Heart right ventricle (tissue), 16 donors: Measurements from ENCODE around the gene TAF5L. TPM values are rescaled to one million over a fixed set of nuclear protein-coding genes. Genes with fewer than 3 reads are reported as not detected.

Experiments
- ATAC-seq, 8 donors: fragments of 200-7000 bp; cut with Tn5 transposase; one replicate each; pipeline ENCODE4 v1.9.1; 2020; ENCODE audit warnings: mild to moderate bottlenecking in 8 of 8, moderate library complexity in 8 of 8, moderate number of reproducible peaks in 1 of 8
- DNase-seq, 2 donors: peaks; one replicate each; pipeline ENCODE4 v3.0.0-alpha.2; 2020
- H3K27ac ChIP-seq, 10 donors: fragments of 200-600 bp; sonication (generic) in 2 of 10; one replicate each; pipeline versions ENCODE4 v1.5.0 to v1.8.0; 2020 to 2022; ENCODE audit warnings: mild to moderate bottlenecking in 3 of 10
- H3K27me3 ChIP-seq, 7 donors: fragments of 200-600 bp; one replicate each; pipeline ENCODE4 v1.8.0; 2021 to 2022; ENCODE audit warnings: mild to moderate bottlenecking in 2 of 7
- H3K36me3 ChIP-seq, 9 donors: fragments of 200-600 bp; sonication (generic) in 1 of 9; one replicate each; pipeline versions ENCODE4 v1.5.0 to v1.8.0; 2020 to 2022; ENCODE audit warnings: mild to moderate bottlenecking in 2 of 9
- H3K4me1 ChIP-seq, 9 donors: fragments of 200-600 bp; sonication (generic) in 1 of 9; one replicate each; pipeline versions ENCODE4 v1.5.0 to v1.8.0; 2020 to 2022; ENCODE audit warnings: mild to moderate bottlenecking in 4 of 9
- H3K4me3 ChIP-seq, 10 donors: fragments of 200-600 bp; sonication (generic) in 2 of 10; one replicate each; pipeline versions ENCODE4 v1.5.0 to v1.8.0; 2020 to 2022; ENCODE audit warnings: mild to moderate bottlenecking in 7 of 10, moderate library complexity in 2 of 10
- H3K9me3 ChIP-seq, 11 donors: fragments of 200-600 bp in 10 of 11; sonication (generic) in 2 of 11; one replicate each; pipeline versions ENCODE4 v1.5.0 to v1.8.0; 2013 to 2022; ENCODE audit warnings: mild to moderate bottlenecking in 2 of 11, control low read depth in 1 of 11, moderate library complexity in 1 of 11
- WGBS, 2 donors: extraction: QIAGEN DNeasy Blood & Tissue Kit; methylation state at CpG; one replicate each; pipeline ENCODE4 v1.1.7; 2013; ENCODE audit warnings: inconsistent platforms in 1 of 2; 5-methylcytosine and 5-hydroxymethylcytosine counted together
- intact Hi-C, 10 donors: fragments of 100-400 bp; cut with DNase I; formaldehyde crosslinking; loops; one replicate each; pipeline versions ENCODE4 v1.11.1 to v1.14.2; 2022
- polyA plus RNA-seq, 2 donors: library from polyadenylated mRNA; stranded (reverse); fragments of 200-250 nt; gene quantifications; one replicate each; pipeline ENCODE4 v1.2.3, GENCODE V29; 2013
- total RNA-seq, 10 donors: library from RNA; stranded (reverse); fragmentation: NEBNext Ultra II Directional in 3 of 10; extraction: Animal tissue kit (Norgen Biotek cat#: 25700) in 3 of 10; gene quantifications; one replicate each; pipeline versions ENCODE4 v1.2.1 to v1.2.4, GENCODE V29; 2021 to 2023
- TF ChIP-seq, protein P1 (sequence below), 9 donors: fragments of 200-600 bp; sonication (generic) in 2 of 9; IDR thresholded peaks; one replicate each; pipeline versions ENCODE4 v1.5.0 to v1.8.0; 2021 to 2022; ENCODE audit warnings: antibody characterized with exemption in 9 of 9, mild to moderate bottlenecking in 5 of 9, moderate library complexity in 1 of 9
- donor health status: Arrhythmogenic right ventricular cardiomyopathy.
- donor health status: ischemic (EF 13 %, LVEDD 7.1; RV severe dilation, severe dysfunction).
- donor health status: healthy with polysubstance abuse.
- donor health status: DM: no; HTN: yes; CAD: no.
- donor health status: DM: no; HTN: no; CAD: no.
- donor health status: ischemic (EF 25% LVEDD 6.9; RV normal size, moderate dysfunction).
- donor health status: ischemic (EF 25% LVEDD 5.7; RV mildly dilated, moderate dysfunction).
- donor health status: healthy.
- donor health status: DM: yes; HTN: yes; CAD: no.
- donor health status: Ischemic cardiomyopathy.
- donor health status: ischemic (EF 35%, LVEDD 5.7; RV mildly dilated, moderate dysfunction).
- donor health status: nonischemic (EF 11% LVEDD 7.7; RV severe dilation, severe dysfunction).
- donor health status: DM: yes; HTN: yes; CAD: no.
- donor health status: PGD.
- donor health status: ischemic (EF 29% LVEDD 5.4; RV normal size, mild dysfunction).
- donor health status: nonischemic (EF 23%, LVEDD 6.1; RV moderate dilation, normal function).

The TAF5L gene
- total and polyA plus RNA-seq, 12 donors, result 6.0 to 13.7 (median 10.9) TPM

DNA sequence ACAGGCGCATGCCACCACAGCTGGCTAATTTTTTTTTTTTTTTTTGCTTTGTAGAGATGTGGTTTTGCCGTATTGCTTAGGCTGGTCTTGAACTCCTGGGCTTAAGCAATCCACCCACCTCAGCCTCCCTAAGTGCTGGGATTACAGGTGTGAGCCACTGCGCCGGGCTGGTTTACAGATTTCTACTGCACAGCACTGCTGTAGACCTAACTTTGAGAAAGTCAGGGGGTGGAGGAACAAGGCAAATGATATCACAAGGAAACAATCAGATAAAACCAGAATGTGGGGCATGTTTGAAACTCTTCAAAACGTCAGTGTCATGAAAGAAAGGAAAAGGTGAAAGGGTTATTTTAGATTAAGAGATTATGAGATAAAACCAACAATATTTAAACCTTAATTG lies 45.4 kb upstream of the TAF5L start:
- intact Hi-C loops, result no loop called here
- Histone ChIP-seq H3K27ac (no peak overlapping the region), H3K4me3 (no peak overlapping the region), H3K4me1 (peaks cover 0 to 7% (median 0%) of the 10 kb centered on the region in 9 donors), H3K36me3 (no peaks in the 10 kb centered on the region), H3K27me3 (no peaks in the 10 kb centered on the region), H3K9me3 (no peaks in the 10 kb centered on the region)
- ATAC-seq (no peak), DNase-seq (no peak)
- TF ChIP-seq, protein P1, sequence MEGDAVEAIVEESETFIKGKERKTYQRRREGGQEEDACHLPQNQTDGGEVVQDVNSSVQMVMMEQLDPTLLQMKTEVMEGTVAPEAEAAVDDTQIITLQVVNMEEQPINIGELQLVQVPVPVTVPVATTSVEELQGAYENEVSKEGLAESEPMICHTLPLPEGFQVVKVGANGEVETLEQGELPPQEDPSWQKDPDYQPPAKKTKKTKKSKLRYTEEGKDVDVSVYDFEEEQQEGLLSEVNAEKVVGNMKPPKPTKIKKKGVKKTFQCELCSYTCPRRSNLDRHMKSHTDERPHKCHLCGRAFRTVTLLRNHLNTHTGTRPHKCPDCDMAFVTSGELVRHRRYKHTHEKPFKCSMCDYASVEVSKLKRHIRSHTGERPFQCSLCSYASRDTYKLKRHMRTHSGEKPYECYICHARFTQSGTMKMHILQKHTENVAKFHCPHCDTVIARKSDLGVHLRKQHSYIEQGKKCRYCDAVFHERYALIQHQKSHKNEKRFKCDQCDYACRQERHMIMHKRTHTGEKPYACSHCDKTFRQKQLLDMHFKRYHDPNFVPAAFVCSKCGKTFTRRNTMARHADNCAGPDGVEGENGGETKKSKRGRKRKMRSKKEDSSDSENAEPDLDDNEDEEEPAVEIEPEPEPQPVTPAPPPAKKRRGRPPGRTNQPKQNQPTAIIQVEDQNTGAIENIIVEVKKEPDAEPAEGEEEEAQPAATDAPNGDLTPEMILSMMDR (IDR thresholded peaks at IDR 0.05), result no peak
- WGBS, 2 donors, result 81 to 82% methylated on average over 5 of the region's 5 CpGs

DNA sequence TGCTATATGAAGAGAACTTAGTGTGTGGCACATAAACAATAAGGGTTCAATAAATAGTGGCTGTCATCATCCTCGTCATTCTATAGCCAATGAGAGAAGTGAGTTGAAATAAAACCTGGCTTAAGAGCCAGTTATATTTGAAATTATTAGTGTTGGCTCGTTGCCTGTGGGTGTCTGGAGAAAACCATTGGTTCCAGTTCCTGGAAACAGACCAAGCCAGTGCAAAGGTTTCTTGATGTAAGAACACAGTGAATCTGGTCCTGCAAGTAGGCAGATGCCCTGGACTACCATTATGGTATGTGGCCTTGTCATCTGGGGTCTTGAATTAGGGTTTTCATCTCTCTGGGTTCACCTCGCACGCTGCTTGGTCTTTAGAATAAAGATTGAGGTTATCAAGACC lies 43.4 kb upstream of the TAF5L start:
- ATAC-seq, result no peak
- H3K9me3 ChIP-seq, result no peaks in the 10 kb centered on the region
- 79 to 85% methylated on average over 4 of the region's 4 CpGs for WGBS, 2 donors
- H3K27me3 ChIP-seq, result no peaks in the 10 kb centered on the region
- H3K4me3 ChIP-seq, result no peak overlapping the region
- H3K4me1 ChIP-seq, result peaks cover 0 to 7% (median 0%) of the 10 kb centered on the region in 9 donors
- DNase-seq, result no peak
- intact Hi-C loops, result loop anchor here in 5 of 10 donors (10.0 kb wide), 5 partner anchors 395 to 635 kb away; partner anchors contain the start of gene GALNT2 (in 2 of the 5)
- H3K27ac ChIP-seq, result no peak overlapping the region
- no peaks in the 10 kb centered on the region for H3K36me3 ChIP-seq
- TF ChIP-seq, protein P1 (IDR thresholded peaks at IDR 0.05), result no peak

DNA sequence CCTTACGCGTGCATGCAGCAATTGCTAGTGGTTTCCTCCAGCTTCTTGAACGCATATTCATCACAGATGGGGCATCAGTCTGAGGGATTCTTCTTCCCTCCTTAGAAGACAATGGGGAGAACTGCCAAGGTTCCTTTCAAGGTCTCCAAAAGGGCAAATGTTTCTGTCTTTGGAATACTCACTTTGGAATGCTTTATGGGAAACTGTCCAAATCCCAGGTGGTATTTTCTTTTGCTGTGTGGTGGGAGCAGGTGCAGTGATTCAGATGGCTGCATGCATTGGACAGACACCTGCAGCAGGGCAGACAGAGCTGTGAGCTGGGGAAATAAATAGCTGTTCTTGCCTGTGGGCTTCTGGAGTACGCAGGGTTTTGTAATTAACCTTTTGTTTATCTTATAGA lies 40.7 kb upstream of the TAF5L start:
- TF ChIP-seq, protein P1 (IDR thresholded peaks at IDR 0.05), result no peak
- 88 to 90% methylated on average over 4 of the region's 4 CpGs for WGBS, 2 donors
- no peak overlapping the region for H3K27ac ChIP-seq
- DNase-seq (no peak), ATAC-seq (no peak)
- H3K9me3 ChIP-seq, result no peaks in the 10 kb centered on the region
- no peaks in the 10 kb centered on the region for H3K36me3 ChIP-seq
- H3K4me1 ChIP-seq, result peaks cover 0 to 12% (median 2%) of the 10 kb centered on the region in 9 donors
- no peaks in the 10 kb centered on the region for H3K27me3 ChIP-seq
- intact Hi-C loops, result loop anchor here in 5 of 10 donors (10.0 kb wide), 5 partner anchors 398 to 638 kb away; partner anchors contain the start of gene GALNT2 (in 2 of the 5)
- H3K4me3 ChIP-seq, result no peak overlapping the region

DNA sequence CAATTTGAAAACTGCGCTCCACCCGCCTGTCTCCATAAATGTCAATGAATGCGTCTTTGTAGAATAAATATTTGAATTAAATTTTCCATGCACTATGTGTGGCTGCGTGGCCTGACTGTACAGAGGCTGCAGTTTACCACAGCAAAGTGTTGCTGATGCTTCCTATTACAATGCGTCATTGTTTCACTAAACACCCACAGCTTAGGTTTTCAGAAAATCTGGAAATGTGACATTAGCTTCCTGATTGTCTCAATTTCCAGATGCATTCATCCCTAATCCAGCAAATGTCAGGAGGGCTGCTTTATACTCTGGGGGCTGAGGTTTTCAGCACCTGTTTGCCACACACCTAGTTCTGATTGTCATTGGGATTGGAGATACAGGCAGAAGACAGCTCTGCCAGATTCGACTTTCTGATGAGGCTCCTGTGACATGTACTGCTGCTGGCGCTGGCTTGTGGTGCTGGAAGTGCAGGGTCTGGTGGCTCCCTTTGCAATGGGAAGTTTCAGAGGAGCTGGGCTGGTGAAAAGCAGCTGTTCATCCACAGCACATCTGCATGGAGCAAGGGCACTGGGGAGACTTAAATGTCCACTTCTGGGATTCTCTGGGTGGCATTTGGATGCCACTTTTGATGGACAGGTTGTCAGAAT lies 40.1 kb upstream of the TAF5L start:
- Histone ChIP-seq H3K36me3 (peaks cover 0 to 2% (median 0%) of the 10 kb centered on the region in 9 donors), H3K9me3 (no peaks in the 10 kb centered on the region), H3K4me3 (no peak overlapping the region), H3K4me1 (peaks cover 0 to 15% (median 5%) of the 10 kb centered on the region in 9 donors), H3K27me3 (no peaks in the 10 kb centered on the region), H3K27ac (no peak overlapping the region)
- TF ChIP-seq, protein P1 (IDR thresholded peaks at IDR 0.05), result no peak
- intact Hi-C loops, result loop anchor here in 5 of 10 donors (10.0 kb wide), 5 partner anchors 399 to 639 kb away; partner anchors contain the start of gene GALNT2 (in 2 of the 5)
- ATAC-seq, result no peak
- DNase-seq, result no peak
- WGBS, 2 donors, result 86% methylated on average over 7 of the region's 7 CpGs
